Measurements from ENCODE around the gene CFHR4.

Gene CFHR4

DNA sequence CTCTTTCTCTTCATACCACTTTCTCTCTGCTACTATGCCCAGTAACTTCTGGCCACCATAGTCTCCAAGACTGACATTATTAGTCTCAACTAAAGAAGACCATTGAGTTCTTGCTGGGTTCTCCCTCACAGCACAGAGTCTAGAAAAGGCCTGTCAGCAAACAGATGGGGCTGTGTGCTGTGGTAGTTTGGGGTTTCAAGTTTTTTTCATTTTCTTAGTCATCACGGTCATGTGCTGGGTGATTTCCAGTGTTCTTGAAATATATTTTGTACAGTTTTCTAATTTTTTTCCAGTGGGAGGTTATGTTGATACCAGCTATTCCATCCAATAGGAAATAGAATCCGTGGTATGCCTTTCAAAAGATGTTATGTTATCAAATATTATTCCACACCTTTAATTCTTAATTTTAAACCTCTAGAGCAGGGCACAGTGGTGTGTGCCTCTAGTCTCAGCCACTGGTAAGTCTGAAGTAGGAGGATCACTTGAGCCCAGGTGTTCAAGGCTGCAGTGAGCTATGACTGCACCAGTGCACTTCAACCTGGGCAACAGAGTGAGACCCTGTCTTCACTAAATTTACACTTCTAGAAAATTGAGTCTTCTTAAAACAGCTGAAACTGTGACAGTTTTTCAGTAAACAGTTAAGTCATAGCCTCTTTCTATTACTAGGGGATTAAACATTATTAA, 64.0 kb downstream of the CFHR4 start:
- no peak overlapping the region for H3K4me3 ChIP-seq (ENCODE audit: control insufficient read depth, low read depth, low read length)
- TF ChIP-seq, protein P1, sequence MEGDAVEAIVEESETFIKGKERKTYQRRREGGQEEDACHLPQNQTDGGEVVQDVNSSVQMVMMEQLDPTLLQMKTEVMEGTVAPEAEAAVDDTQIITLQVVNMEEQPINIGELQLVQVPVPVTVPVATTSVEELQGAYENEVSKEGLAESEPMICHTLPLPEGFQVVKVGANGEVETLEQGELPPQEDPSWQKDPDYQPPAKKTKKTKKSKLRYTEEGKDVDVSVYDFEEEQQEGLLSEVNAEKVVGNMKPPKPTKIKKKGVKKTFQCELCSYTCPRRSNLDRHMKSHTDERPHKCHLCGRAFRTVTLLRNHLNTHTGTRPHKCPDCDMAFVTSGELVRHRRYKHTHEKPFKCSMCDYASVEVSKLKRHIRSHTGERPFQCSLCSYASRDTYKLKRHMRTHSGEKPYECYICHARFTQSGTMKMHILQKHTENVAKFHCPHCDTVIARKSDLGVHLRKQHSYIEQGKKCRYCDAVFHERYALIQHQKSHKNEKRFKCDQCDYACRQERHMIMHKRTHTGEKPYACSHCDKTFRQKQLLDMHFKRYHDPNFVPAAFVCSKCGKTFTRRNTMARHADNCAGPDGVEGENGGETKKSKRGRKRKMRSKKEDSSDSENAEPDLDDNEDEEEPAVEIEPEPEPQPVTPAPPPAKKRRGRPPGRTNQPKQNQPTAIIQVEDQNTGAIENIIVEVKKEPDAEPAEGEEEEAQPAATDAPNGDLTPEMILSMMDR (conservative IDR thresholded peaks at IDR 0.05; ENCODE audit: control insufficient read depth, insufficient read depth, low read depth, low read length): no peak
- DNase-seq (ENCODE audit: low read depth): peak; percentile 5

GRCh38 chr1:196954778-196955177, 66.9 kb downstream of the CFHR4 start:
- TF ChIP-seq, protein P1 (conservative IDR thresholded peaks at IDR 0.05; ENCODE audit: control insufficient read depth, insufficient read depth, low read depth, low read length): no peak
- no peak overlapping the region for H3K4me3 ChIP-seq (ENCODE audit: control insufficient read depth, low read depth, low read length)
- DNase-seq (ENCODE audit: low read depth): no peak

GRCh38 chr1:196955926-196956325, 68.1 kb downstream of the CFHR4 start:
- TF ChIP-seq, protein P1 (conservative IDR thresholded peaks at IDR 0.05; ENCODE audit: control insufficient read depth, insufficient read depth, low read depth, low read length): no peak
- no peak overlapping the region for H3K4me3 ChIP-seq (ENCODE audit: control insufficient read depth, low read depth, low read length)
- no peak for DNase-seq (ENCODE audit: low read depth)

- no peak for DNase-seq (ENCODE audit: low read depth)
- H3K4me3 ChIP-seq (ENCODE audit: control insufficient read depth, low read depth, low read length): no peak overlapping the region
- TF ChIP-seq, protein P1 (conservative IDR thresholded peaks at IDR 0.05; ENCODE audit: control insufficient read depth, insufficient read depth, low read depth, low read length): no peak
Observed at GRCh38 chr1:196960854-196961253, 73.0 kb downstream of the CFHR4 start.

Data from fibroblast of mammary gland (primary cell).